Diencephalon (tissue), 1 donor: ENCODE data around the gene DNAJC27. TPM values are rescaled to one million over a fixed set of nuclear protein-coding genes. Genes with fewer than 3 reads are reported as not detected.

Experiments
- small RNA-seq: library from RNA; depleted of rRNA; stranded (forward); fragments of <200 nt; gene quantifications from one replicate; pipeline ENCODE3, GENCODE V24; 2014
- total RNA-seq: library from RNA; depleted of rRNA; stranded (reverse); fragments of >200 nt; gene quantifications from one replicate; pipeline ENCODE4 v1.2.3, GENCODE V29; 2014

The DNAJC27 gene
- 24.5 TPM for total RNA-seq

GRCh38 chr2:24971536-24972314, at the start of gene DNAJC27:
TSS of gene DNAJC27 (minus strand) at chr2:24971955. CDS start at chr2:24971904, 51 bp downstream.

GRCh38 chr2:24920098-24920808, 51.5 kb downstream of the DNAJC27 start, which contains the start of gene ADCY3:
TSS of gene ADCY3 (minus strand) at chr2:24920237. CDS start at chr2:24918987, 1,250 bp downstream.

Small RNA genes lying within 50 kb of the gene (small RNA-seq; reads per million reads assigned to genes)
- not detected for gene AC013267.1
- gene RF00016 = not detected
- gene RF00019 = not detected

Other genes starting within 250 kb of the DNAJC27 start
- 41.3 TPM for gene PTRHD1, start 178.6 kb downstream of the DNAJC27 start, total RNA-seq
- gene CENPO, start 178.5 kb downstream of the DNAJC27 start, total RNA-seq = 17.1 TPM
- 27.7 TPM for gene ADCY3, start 51.7 kb downstream of the DNAJC27 start, total RNA-seq
- 72.9 TPM for gene EFR3B, start 70.1 kb upstream of the DNAJC27 start, total RNA-seq
- 5.3 TPM for gene POMC, start 196.6 kb upstream of the DNAJC27 start, total RNA-seq